Endothelial cell (in vitro differentiated cells): ENCODE data around the gene POLL. TPM values are rescaled to one million over a fixed set of nuclear protein-coding genes. Genes with fewer than 3 reads are reported as not detected.

Source experiments
- DNase-seq: peaks from one replicate; pipeline ENCODE4 v3.0.0; 2021; ENCODE audit warnings: low spot score
- H3K27ac Mint-ChIP-seq: one replicate; pipeline ENCODE4 v1.8.0; 2021; ENCODE audit warnings: mixed read lengths, inconsistent platforms; ENCODE audit not compliant: unreplicated experiment
- H3K27me3 Mint-ChIP-seq: one replicate; pipeline ENCODE4 v1.8.0; 2021; ENCODE audit warnings: mild to moderate bottlenecking, moderate library complexity, mixed read lengths, inconsistent platforms; ENCODE audit not compliant: unreplicated experiment
- H3K36me3 Mint-ChIP-seq: one replicate; pipeline ENCODE4 v1.8.0; 2021; ENCODE audit warnings: mild to moderate bottlenecking, low read depth, mixed read lengths, inconsistent platforms; ENCODE audit not compliant: unreplicated experiment
- H3K4me1 Mint-ChIP-seq: one replicate; pipeline ENCODE4 v1.8.0; 2021; ENCODE audit warnings: mild to moderate bottlenecking, mixed read lengths, inconsistent platforms; ENCODE audit not compliant: unreplicated experiment
- H3K4me3 Mint-ChIP-seq: one replicate; pipeline ENCODE4 v1.8.0; 2021; ENCODE audit warnings: mild to moderate bottlenecking, mixed read lengths, inconsistent platforms; ENCODE audit not compliant: unreplicated experiment
- H3K9me3 Mint-ChIP-seq: one replicate; pipeline ENCODE4 v1.8.0; 2021; ENCODE audit warnings: mixed read lengths, inconsistent platforms; ENCODE audit not compliant: unreplicated experiment
- CTCF ChIP-seq: fragments of 200-600 bp; sonication (generic); IDR thresholded peaks from one replicate; pipeline ENCODE4 v1.5.0; 2021; ENCODE audit warnings: antibody characterized with exemption; ENCODE audit not compliant: unreplicated experiment
- total RNA-seq: library from RNA; stranded (reverse); fragmentation: NEBNext Ultra II Directional; extraction: Animal tissue kit (Norgen Biotek cat#: 25700); gene quantifications from one replicate; pipeline ENCODE4 v1.2.1, GENCODE V29; 2021; ENCODE audit not compliant: unreplicated experiment

POLL gene
- total RNA-seq, 1 donor from 2014 or later, result 44.8 TPM

- Mint-ChIP-seq H3K4me1 (no peaks in the 10 kb centered on the region), H3K27me3 (peaks cover 20% of the 10 kb centered on the region), H3K36me3 (peaks cover 6% of the 10 kb centered on the region), H3K4me3 (no peak overlapping the region), H3K27ac (no peak overlapping the region), H3K9me3 (no peaks in the 10 kb centered on the region)
- TF ChIP-seq CTCF, result no peak
- DNase-seq, result no peak
These were observed 13.9 kb downstream of the POLL start for GRCh38 chr10:101573885-101574753.

- H3K4me1 Mint-ChIP-seq, result no peaks in the 10 kb centered on the region
- peaks cover 19% of the 10 kb centered on the region for H3K27me3 Mint-ChIP-seq
- H3K36me3 Mint-ChIP-seq, result no peaks in the 10 kb centered on the region
- TF ChIP-seq CTCF, result no peak
- H3K27ac Mint-ChIP-seq, result no peak overlapping the region
- H3K4me3 Mint-ChIP-seq, result no peak overlapping the region
- no peaks in the 10 kb centered on the region for H3K9me3 Mint-ChIP-seq
- no peak for DNase-seq
These were observed 15.3 kb downstream of the POLL start for GRCh38 chr10:101572785-101573184.

- H3K4me3 Mint-ChIP-seq, result no peak overlapping the region
- H3K27me3 Mint-ChIP-seq, result peaks cover 24% of the 10 kb centered on the region
- no peaks in the 10 kb centered on the region for H3K4me1 Mint-ChIP-seq
- TF ChIP-seq CTCF, result no peak
- H3K9me3 Mint-ChIP-seq, result no peaks in the 10 kb centered on the region
- H3K36me3 Mint-ChIP-seq, result no peaks in the 10 kb centered on the region
- no peak for DNase-seq
- no peak overlapping the region for H3K27ac Mint-ChIP-seq
These were observed 15.9 kb downstream of the POLL start for GRCh38 chr10:101572126-101572525.

- Mint-ChIP-seq H3K27me3 (peaks cover 28% of the 10 kb centered on the region), H3K4me1 (peaks cover 2% of the 10 kb centered on the region), H3K4me3 (no peak overlapping the region), H3K27ac (no peak overlapping the region), H3K36me3 (no peaks in the 10 kb centered on the region), H3K9me3 (no peaks in the 10 kb centered on the region)
- DNase-seq, result no peak
- TF ChIP-seq CTCF, result no peak
These were observed 16.7 kb downstream of the POLL start for GRCh38 chr10:101571271-101571925.
